ENCODE measurements around the gene CDKL1.

GRCh38 chr14:50398189-50398580 is 1.5 kb upstream of the CDKL1 start:
- TF ChIP-seq FOXP4 (CRISPR knock-in tag; IDR thresholded peaks at IDR 0.05) (no peak), HDAC6 (IDR thresholded peaks at IDR 0.05; ENCODE audit: low read depth, low read length) (no peak), MAFK (conservative IDR thresholded peaks at IDR 0.05 in 1 of 2, IDR thresholded peaks at IDR 0.05 in 1 of 2; ENCODE audit: low read length in 2 of 2) (no peak), ATF3 (CRISPR knock-in tag; IDR thresholded peaks at IDR 0.05) (no peak)
